Astrocyte (in vitro differentiated cells and primary cell): ENCODE results near the gene TLR1. TPM values are rescaled to one million over a fixed set of nuclear protein-coding genes. Genes with fewer than 3 reads are reported as not detected.

Experiments used
- DNase-seq: peaks from one replicate; pipeline ENCODE4 v3.0.0-alpha.2; 2010; ENCODE audit warnings: low read depth
- FAIRE-seq: peaks from 2 replicates; lab custom pipeline; 2011; peaks lifted over from hg19 to GRCh38; lab: Jason Lieb, UNC
- H2AFZ ChIP-seq: 2 replicates; pipeline ENCODE4 v1.6.0; 2012; ENCODE audit warnings: low read depth, low read length, inconsistent platforms
- H3K27ac ChIP-seq: 2 replicates; pipeline ENCODE4 v1.5.1; 2011; ENCODE audit warnings: low read depth, low read length, inconsistent platforms
- H3K27me3 ChIP-seq: 2 replicates; pipeline ENCODE4 v1.6.0; 2011; ENCODE audit warnings: low read length, inconsistent platforms; ENCODE audit not compliant: insufficient read depth
- H3K36me3 ChIP-seq: 2 replicates; pipeline ENCODE4 v1.5.1; 2011; ENCODE audit warnings: low read length, inconsistent platforms; ENCODE audit not compliant: insufficient read depth
- H3K4me1 ChIP-seq: 2 replicates; pipeline ENCODE4 v1.5.1; 2011; ENCODE audit warnings: low read length, inconsistent platforms; ENCODE audit not compliant: insufficient read depth
- H3K4me2 ChIP-seq: 2 replicates; pipeline ENCODE4 v1.6.0; 2012; ENCODE audit warnings: low read length, inconsistent platforms
- H3K4me3 ChIP-seq: 2 replicates; pipeline ENCODE4 v1.5.1; 2011; ENCODE audit warnings: low read depth, mild to moderate bottlenecking, low read length, inconsistent platforms; ENCODE audit not compliant: insufficient read depth
- H3K79me2 ChIP-seq: 2 replicates; pipeline ENCODE4 v1.6.0; 2012; ENCODE audit warnings: mild to moderate bottlenecking, low read length, inconsistent platforms; ENCODE audit not compliant: insufficient read depth
- H3K9ac ChIP-seq: 2 replicates; pipeline ENCODE4 v1.6.0; 2012; ENCODE audit warnings: mild to moderate bottlenecking, low read length, inconsistent platforms
- H3K9me3 ChIP-seq: 2 replicates; pipeline ENCODE4 v1.5.1; 2012; ENCODE audit warnings: low read depth, mild to moderate bottlenecking, low read length, inconsistent platforms; ENCODE audit not compliant: insufficient read depth
- H4K20me1 ChIP-seq: 2 replicates; pipeline ENCODE4 v1.6.0; 2012; ENCODE audit warnings: low read length, inconsistent platforms; ENCODE audit not compliant: insufficient read depth
- H3K27ac Mint-ChIP-seq: one replicate; pipeline ENCODE4 v1.8.0; 2021; ENCODE audit warnings: mild to moderate bottlenecking, mixed read lengths; ENCODE audit not compliant: unreplicated experiment
- H3K27me3 Mint-ChIP-seq: one replicate; pipeline ENCODE4 v1.8.0; 2021; ENCODE audit warnings: low read depth, mixed read lengths; ENCODE audit not compliant: unreplicated experiment
- H3K36me3 Mint-ChIP-seq: one replicate; pipeline ENCODE4 v1.8.0; 2021; ENCODE audit warnings: low read depth, mixed read lengths; ENCODE audit not compliant: unreplicated experiment
- H3K4me1 Mint-ChIP-seq: one replicate; pipeline ENCODE4 v1.8.0; 2021; ENCODE audit warnings: low read depth, mixed read lengths; ENCODE audit not compliant: unreplicated experiment
- H3K4me3 Mint-ChIP-seq: one replicate; pipeline ENCODE4 v1.8.0; 2021; ENCODE audit warnings: mild to moderate bottlenecking, moderate library complexity, mixed read lengths; ENCODE audit not compliant: unreplicated experiment
- H3K9me3 Mint-ChIP-seq: one replicate; pipeline ENCODE4 v1.8.0; 2021; ENCODE audit warnings: mild to moderate bottlenecking, mixed read lengths; ENCODE audit not compliant: unreplicated experiment
- EZH2 ChIP-seq: IDR thresholded peaks from 2 replicates; pipeline ENCODE4 v1.6.1; 2012; ENCODE audit warnings: mild to moderate bottlenecking, low read length, inconsistent platforms; ENCODE audit not compliant: insufficient read depth
- total RNA-seq: library from RNA; stranded (reverse); gene quantifications from 2 replicates; pipeline ENCODE4 v1.2.1, GENCODE V29; 2021
- TF ChIP-seq, protein P1 (sequence below): IDR thresholded peaks from 2 replicates; pipeline ENCODE4 v1.5.1; 2011; ENCODE audit warnings: low read depth, mild to moderate bottlenecking, inconsistent platforms, low read length, moderate library complexity; ENCODE audit not compliant: insufficient read depth

Gene TLR1
- total RNA-seq, 1 donor from 2014 or later = 0.54 TPM

- Histone ChIP-seq H3K27me3 (no peaks in the 10 kb centered on the region), H4K20me1 (no peaks in the 10 kb centered on the region), H3K9me3 (no peaks in the 10 kb centered on the region), H3K36me3 (no peaks in the 10 kb centered on the region), H2AFZ (peak overlapping the region; percentile 1), H3K4me2 (no peak overlapping the region), H3K9ac (no peak overlapping the region), H3K4me3 (no peak overlapping the region), H3K4me1 (peaks cover 2% of the 10 kb centered on the region), H3K27ac (no peak overlapping the region), H3K79me2 (no peaks in the 10 kb centered on the region)
- peak overlapping the region; percentile 75 for H3K27ac Mint-ChIP-seq
- no peak overlapping the region for H3K4me3 Mint-ChIP-seq
- FAIRE-seq = peak; percentile 34
- DNase-seq = peak; percentile 69
- H3K4me1 Mint-ChIP-seq = peaks cover 6% of the 10 kb centered on the region
- H3K9me3 Mint-ChIP-seq = peaks cover 2% of the 10 kb centered on the region
- H3K27me3 Mint-ChIP-seq = no peaks in the 10 kb centered on the region
- H3K36me3 Mint-ChIP-seq = no peaks in the 10 kb centered on the region
- TF ChIP-seq, protein P1, sequence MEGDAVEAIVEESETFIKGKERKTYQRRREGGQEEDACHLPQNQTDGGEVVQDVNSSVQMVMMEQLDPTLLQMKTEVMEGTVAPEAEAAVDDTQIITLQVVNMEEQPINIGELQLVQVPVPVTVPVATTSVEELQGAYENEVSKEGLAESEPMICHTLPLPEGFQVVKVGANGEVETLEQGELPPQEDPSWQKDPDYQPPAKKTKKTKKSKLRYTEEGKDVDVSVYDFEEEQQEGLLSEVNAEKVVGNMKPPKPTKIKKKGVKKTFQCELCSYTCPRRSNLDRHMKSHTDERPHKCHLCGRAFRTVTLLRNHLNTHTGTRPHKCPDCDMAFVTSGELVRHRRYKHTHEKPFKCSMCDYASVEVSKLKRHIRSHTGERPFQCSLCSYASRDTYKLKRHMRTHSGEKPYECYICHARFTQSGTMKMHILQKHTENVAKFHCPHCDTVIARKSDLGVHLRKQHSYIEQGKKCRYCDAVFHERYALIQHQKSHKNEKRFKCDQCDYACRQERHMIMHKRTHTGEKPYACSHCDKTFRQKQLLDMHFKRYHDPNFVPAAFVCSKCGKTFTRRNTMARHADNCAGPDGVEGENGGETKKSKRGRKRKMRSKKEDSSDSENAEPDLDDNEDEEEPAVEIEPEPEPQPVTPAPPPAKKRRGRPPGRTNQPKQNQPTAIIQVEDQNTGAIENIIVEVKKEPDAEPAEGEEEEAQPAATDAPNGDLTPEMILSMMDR = no peak
- TF ChIP-seq EZH2 = no peak
These were observed 39.2 kb downstream of the TLR1 start for GRCh38 chr4:38765382-38765781.

DNA sequence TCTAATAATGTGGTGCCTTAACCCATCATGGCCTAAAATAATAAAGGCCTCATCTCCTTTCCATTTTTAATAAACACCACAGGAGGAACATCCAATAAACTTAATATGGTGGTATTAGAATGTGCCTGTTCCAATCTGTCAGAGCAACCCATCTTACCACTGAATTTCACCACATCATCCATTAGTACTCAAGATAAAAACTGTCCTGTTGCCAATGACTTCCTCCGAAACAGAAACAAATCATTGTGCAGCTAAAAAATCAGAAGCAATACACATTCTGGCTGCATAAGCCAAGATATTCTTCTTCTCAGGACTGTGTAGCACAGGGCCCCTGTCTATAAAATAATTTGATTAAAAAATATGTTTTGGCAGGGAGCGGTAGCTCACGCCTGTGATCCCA lies 40.3 kb downstream of the TLR1 start:
- no peak overlapping the region for H2AFZ ChIP-seq
- Mint-ChIP-seq H3K36me3 (no peaks in the 10 kb centered on the region), H3K4me1 (peaks cover 6% of the 10 kb centered on the region), H3K4me3 (no peak overlapping the region), H3K27me3 (no peaks in the 10 kb centered on the region), H3K27ac (no peak overlapping the region), H3K9me3 (no peaks in the 10 kb centered on the region)
- no peaks in the 10 kb centered on the region for H3K27me3 ChIP-seq
- H3K9ac ChIP-seq = no peak overlapping the region
- FAIRE-seq = no peak
- H3K36me3 ChIP-seq = no peaks in the 10 kb centered on the region
- no peak for TF ChIP-seq EZH2
- TF ChIP-seq, protein P1 = no peak
- no peak overlapping the region for H3K27ac ChIP-seq
- peaks cover 2% of the 10 kb centered on the region for H3K4me1 ChIP-seq
- no peak overlapping the region for H3K4me2 ChIP-seq
- H3K9me3 ChIP-seq = no peaks in the 10 kb centered on the region
- no peak overlapping the region for H3K4me3 ChIP-seq
- no peaks in the 10 kb centered on the region for H3K79me2 ChIP-seq
- no peak for DNase-seq
- no peaks in the 10 kb centered on the region for H4K20me1 ChIP-seq

- no peaks in the 10 kb centered on the region for H3K9me3 ChIP-seq
- H2AFZ ChIP-seq = no peak overlapping the region
- Mint-ChIP-seq H3K9me3 (no peaks in the 10 kb centered on the region), H3K27ac (no peak overlapping the region), H3K36me3 (no peaks in the 10 kb centered on the region), H3K27me3 (no peaks in the 10 kb centered on the region), H3K4me1 (peaks cover 6% of the 10 kb centered on the region), H3K4me3 (no peak overlapping the region)
- no peaks in the 10 kb centered on the region for H4K20me1 ChIP-seq
- no peak overlapping the region for H3K9ac ChIP-seq
- H3K4me1 ChIP-seq = no peaks in the 10 kb centered on the region
- H3K4me2 ChIP-seq = no peak overlapping the region
- DNase-seq (no peak), FAIRE-seq (no peak)
- no peak overlapping the region for H3K4me3 ChIP-seq
- no peaks in the 10 kb centered on the region for H3K27me3 ChIP-seq
- H3K36me3 ChIP-seq = no peaks in the 10 kb centered on the region
- H3K27ac ChIP-seq = no peak overlapping the region
- TF ChIP-seq EZH2 = no peak
- TF ChIP-seq, protein P1 = no peak
- no peaks in the 10 kb centered on the region for H3K79me2 ChIP-seq
These were observed 42.0 kb downstream of the TLR1 start for GRCh38 chr4:38762560-38762959.
